ENCODE data around the gene KXD1.

- TF ChIP-seq CTCF (IDR thresholded peaks at IDR 0.05) (no peak), POLR2A (IDR thresholded peaks at IDR 0.05) (no peak)
Measured at GRCh38 chr19:18529782-18530181, 27.9 kb upstream of the KXD1 start.
